NOMO-1 (cell line): Measurements from ENCODE around the gene S100A9.
"Not testable (repeated sequence)": the region's sequence is repeated elsewhere in the genome, so short reads cannot be mapped to it uniquely, and the experiment has no call there.

Experiments used
- DNase-seq, 2 experiments: peaks; one replicate each; lab custom pipeline; 2025; ENCODE audit not compliant: unreplicated experiment in 2 of 2; lab: John Stamatoyannopoulos, UW

Gene S100A9

DNA sequence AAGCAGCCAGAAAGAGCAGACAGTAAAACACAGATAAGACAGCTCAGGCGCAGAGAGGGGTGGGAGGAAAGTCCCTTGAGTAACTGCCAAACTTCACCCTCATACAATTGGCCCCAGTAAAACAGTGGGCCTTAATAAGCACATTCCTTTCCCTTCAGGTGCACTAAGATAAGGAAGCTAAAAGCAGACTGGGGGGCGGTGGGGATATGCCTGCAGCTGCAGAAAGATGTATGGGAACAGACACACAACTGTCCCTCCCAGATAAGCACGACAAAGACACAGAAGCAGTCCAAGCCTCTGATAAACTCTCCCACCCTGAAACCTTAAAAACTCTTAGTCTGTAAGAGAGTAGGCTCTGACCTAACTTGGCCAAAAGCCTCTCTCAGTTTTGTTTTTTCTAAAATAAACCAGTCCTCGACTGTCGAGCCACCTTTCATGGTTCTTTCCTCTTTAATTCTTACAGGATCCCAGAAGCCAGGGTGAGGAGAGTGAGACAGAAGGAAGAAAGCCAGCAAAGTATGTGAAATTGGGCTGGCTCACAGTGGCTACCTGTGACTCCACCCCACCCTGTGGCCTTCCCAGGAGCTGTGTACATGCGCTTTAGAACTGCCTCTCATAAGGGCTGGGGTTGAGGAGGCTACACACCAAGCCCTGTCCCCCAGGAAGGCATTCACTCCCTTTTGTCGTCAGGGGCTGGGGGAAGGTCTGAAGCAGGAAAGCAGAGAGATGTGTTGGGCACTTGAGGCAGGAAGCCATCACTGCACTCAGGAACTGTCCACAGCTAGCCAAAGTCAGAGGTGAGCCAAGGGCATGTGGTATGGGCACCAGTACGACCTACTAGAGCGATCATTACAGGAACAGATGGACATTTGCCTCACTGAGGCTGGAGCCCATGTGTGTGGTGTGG, 13.6 kb upstream of the S100A9 start:
- DNase-seq, result no peak

DNA sequence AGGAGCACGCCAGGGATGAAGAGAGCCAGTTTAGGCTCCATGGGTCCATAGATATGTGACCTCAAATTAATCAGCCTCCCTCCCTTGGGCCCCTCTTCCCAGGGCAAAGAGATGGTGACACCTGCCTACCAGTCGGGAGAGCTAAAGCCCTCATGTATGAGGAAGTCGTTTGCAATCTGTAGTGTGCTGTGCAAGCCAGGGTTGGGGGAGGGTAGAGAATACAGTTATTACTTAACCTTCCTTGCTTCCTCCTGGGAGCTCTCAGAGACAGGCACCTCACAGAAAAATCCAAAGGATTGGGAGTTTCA, 13.0 kb upstream of the S100A9 start:
- peak; percentile 82 to 84 for DNase-seq

DNA sequence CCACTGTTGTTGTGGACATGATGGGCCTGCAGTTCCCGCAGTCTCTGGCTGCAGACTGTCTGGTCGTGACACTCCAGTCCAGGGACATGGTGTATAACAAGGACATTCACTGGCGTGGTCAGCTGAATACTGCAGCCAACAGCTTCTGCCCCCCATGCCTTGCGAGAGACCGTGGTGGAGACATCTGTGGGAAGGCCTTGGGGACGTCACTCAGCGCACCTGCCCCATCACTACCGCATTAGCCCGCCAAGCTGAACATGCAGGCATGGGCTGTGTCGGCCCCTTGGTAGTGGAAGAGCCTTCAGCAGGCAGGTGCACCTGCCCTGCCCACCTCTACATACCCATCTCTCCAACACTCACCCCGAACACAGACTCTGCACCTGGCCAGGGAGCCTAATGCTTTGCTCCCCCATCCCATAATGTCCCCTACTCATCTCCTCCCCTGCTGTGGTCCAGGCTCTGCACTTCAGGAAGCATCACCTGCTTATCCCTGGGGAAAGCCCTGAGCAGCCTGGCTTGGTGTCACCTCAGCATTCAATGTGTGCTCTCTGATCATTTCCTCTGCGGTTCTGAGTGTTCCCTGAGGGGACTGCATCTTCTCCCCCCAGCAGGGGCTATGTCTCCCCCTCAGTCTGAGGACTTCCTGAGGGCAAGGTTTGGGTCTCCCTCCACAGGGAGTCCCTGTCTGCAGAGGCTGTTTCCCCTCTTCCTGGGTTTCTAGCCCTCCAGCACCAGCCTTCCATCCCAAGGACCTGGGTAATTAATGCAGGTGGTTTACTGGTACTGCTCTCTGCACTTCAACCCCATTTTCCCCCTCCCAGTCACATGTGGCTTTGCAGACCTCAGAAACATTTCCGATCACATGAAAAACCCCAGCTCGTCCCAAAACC, 12.2 kb upstream of the S100A9 start:
- DNase-seq, result no peak

- DNase-seq, result no peak
Measured at GRCh38 chr1:153346077-153346723, 11.5 kb upstream of the S100A9 start.

DNA sequence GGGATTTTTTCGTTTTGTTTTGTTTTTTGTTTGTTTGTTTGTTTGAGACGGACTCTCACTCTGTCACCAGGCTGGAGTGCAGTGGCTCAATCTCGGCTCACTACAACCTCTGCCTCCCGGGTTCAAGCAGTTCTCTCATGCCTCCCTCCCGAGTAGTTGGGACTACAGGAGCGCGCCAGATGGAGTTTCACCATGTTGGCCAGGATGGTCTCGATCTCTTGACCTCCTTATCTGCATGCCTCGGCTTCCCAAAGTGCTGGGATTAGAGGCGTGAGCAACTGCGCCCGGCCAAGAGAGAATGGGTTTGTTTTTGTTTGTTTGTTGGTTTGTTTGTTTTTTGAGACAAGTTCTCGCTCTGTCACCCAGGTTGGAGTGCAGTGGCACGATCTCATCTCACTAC, 10.6 kb upstream of the S100A9 start:
- DNase-seq, result not testable (repeated sequence)

DNA sequence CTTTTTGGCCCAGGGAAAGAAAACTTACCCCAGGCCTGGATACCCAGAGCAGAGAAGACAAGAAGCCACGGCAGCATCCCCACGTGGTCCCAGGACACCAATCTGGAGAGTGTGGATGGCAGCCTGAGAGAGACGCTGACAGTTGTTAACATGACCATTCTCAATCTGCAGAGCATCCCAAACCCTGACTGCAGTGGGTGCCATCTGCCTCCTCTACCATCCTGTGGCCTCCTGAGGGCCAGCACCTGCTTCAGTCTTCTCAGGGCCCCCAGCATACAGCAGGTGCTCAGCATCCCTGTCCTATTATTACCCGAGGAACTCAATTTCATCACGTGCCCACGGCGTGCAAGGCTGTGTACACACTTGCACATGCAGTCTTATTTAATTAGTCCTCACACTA, 9.8 kb upstream of the S100A9 start:
- DNase-seq, result no peak

DNA sequence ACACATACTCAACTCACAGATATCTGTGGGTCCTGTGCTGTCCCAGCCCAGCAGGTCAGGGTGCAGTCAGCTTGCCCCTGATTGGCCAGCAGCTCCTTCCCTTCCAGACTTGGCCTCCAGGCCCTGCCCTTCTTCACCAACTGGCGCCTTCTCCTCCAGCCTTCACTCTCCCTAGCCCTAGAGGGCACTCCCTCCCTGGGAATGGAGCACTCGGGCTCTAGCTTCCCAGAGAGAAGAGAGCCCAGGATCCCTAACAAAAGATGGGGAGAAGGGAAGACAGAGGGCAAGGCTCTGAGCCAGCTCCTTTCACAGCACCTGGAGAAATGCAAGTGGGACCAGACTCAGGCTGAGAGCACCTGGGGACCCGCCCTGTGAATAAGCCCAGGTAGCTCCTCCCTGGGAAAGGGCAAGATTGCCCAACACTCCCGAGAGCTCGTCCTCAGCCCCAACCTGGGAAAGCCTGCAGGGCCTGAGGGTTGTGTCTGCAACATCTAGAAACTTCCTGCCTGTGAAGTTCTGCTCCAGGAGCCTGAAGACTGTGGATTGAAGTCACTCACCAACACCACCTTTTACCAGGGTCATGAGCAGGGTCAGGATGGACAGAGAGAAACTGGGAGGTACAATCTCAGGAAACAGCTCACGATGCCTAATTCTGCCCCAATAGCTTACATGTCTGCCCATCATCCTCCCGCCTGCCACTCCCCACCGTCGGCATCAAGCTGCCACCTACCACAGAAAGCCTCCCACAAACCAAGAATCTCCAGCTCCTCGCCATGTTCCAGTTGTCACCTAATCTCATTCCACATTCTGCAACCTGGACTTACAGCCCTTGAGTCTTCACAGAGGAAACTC, 8.9 kb upstream of the S100A9 start, which contains the start of gene PGLYRP4:
Gene PGLYRP4 (minus strand): TSS at position 331 of the 852 bp plus-strand sequence. CDS start 909 bp downstream, outside the sequence.
- no peak for DNase-seq

GRCh38 chr1:153349363-153350320, 8.0 kb upstream of the S100A9 start:
- DNase-seq, result peak; percentile 22 to 30

DNA sequence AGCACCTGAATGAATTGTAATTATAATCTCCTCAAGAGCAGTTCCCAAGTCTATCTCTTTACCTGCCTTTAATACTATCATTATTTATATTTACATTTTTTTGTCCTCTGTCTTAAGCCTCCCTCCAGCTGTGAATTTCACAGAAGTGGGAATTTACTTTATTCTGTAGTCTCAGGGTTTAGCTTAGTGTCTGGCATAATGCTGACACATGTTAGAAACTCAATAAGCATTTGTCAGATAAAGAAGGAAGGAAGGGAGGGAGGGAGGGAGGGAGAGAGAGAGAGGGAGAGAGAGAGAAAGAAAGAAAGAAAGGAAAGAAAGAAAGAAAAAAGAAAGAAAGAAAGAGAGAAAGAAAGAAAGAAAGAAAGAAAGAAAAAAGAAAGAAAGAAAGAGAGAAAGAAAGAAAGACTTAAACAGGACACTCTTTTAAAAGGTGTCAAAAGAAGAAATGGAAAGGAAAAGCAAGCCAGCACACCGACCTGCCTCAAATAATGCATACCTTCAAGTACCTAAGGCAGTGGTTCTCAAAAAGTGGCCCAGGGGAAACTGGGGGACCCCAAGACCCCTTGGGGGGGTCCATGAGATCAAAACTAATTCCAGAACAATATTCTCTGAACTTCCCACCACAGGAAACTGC, 7.2 kb upstream of the S100A9 start:
- no peak for DNase-seq

DNA sequence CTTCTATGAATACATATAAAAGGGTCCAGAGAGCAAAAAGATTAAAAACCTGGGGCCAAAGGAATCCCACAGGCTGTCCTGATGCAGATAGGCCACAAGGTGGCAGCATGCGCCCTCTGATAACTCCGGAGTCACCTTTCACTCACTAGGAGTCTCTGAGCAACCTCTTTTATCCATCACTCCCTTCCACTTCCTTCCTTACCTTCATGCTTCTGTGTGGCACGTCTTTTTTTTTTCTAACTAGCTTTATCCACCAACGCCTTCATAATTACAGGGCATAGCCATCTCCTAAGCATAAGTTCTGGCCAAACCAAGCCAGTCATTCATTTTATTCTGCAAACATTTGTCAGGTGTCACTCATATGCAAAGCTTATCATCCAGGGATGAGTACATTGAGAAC, 5.1 kb upstream of the S100A9 start:
- DNase-seq, result peak; percentile 47 to 80

GRCh38 chr1:153353226-153353947, 4.3 kb upstream of the S100A9 start:
- DNase-seq, result peak in 1 of 2 experiments; percentile 22

DNA sequence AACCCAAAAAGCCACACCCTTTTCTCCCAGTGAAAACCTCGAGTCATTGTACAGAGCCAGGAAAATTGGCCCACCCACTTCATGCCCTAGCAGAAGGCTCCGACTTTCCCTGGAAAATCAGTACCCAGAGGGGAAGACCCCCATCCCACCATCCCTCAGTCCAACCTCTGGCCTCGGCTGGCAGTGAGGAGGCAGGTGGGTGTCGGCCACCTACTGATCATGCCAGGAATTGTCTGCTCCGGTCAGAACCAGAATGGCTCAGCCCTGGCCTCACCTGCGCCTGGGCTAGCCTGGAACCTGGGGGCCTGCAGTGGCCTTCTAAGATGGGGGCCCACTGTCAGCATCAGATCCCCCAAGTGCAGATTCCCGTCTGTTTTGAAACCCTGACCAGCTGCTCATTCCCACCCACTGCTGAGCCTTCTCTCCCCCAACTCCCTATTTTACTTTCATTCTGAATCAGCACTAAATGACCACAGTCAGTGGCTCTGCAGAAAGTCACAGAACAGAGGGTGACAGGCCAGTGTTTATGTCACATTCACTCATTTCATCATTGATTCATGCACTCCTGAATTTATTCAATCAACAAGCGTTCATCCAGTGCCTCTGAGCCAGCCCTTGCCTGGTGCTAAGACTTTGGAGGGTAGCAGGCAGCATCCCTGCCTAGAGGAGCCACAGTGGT, 3.0 kb upstream of the S100A9 start:
- no peak for DNase-seq

DNA sequence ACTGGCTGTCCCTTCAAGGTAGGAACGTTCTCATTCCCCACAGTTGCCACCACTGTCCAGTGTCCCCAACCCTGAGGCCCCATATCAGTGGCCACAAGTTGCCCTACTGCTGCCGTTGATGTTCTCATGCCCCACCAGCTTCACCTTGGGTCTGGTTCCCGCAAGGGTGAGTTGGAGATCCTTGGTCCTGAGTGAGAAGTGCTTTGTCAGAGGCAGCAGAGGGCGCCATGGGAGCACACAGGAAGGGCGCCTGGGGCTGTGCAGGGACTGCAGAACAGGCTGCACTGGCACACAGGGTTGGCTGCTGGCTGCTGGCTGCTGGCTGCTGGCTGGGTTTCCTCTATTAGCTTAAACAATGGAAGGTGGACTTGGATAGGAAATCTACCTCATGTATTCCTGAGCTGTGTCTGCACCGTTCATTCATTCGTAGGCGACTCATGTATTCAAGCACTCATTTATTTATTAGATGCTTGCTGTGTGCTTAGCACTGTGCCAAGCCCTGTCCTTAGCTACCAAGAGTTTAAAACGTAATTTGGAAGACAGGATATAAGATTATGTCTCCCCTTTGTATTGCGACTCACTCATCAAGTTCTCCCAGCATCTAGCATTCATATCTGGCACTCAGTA, 2.1 kb upstream of the S100A9 start:
- DNase-seq, result peak; percentile 85 to 93

DNA sequence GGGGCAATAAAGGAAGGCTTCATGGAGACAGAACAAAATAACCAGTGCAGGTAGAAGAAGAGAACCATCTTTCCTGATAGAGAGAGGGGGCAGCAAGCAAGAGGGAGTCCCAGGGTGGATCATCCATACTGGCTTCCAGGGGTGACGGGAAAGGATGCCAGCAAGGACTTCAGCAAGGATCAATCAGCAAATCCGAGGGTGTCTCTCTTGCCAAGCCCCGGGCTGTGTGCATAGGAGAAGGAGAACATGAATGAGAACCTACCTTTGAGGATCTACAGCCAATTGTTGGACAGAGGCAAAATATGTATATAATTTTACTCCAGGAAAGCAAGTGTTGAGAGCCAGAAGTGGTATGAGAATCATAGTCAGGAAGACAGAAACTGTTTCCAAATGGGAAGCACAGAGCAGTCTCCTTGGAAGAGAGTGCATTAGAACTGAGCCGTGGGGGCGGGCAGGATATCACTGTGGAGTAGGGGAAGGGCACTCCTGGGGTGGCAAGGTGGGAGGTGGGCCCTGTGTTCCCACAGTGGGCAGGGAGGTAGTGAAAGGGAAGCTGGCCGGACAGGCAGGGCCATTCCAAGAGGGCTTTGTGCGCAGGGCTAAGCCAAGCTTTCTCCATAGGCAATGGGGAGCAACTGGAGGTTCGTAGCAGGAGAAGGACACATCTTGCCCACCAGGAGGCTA, 1.1 kb upstream of the S100A9 start:
- DNase-seq, result no peak

DNA sequence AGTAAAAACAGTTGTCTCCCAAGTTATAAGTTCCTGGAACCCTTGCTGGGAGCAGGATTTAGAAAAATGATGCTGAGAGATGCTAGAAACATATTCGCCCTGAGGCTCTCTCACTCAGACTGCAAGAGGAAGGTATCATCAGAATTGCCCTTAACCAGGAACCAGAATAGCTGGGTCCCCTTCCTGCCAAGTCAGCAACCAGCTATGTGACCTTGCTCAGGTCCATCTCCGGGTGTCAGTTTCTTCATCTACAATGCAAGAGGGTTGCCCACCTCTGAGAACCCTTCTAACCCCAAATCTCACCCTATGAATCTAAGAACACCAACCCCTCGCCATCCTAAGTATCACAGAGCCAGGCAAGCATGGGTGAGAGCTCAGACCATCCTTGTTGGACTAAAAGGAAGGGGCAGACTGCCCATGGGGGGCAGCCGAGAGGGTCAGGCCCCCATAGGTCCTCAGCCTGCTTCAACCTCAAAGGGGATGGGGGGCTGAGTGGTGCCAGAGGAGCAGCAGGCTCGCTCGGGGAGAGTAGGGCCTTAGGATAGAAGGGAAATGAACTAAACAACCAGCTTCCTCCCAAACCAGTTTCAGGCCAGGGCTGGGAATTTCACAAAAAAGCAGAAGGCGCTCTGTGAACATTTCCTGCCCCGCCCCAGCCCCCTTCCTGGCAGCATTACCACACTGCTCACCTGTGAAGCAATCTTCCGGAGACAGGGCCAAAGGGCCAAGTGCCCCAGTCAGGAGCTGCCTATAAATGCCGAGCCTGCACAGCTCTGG, 390 bp upstream of the S100A9 start:
- DNase-seq, result peak; percentile 90 to 94

GRCh38 chr1:153358691-153358975, 979 bp downstream of the S100A9 start:
- no peak for DNase-seq
